GM19099 (cell line): Measurements from ENCODE around the gene FTO.

Experiments used
- POLR2A ChIP-seq: IDR thresholded peaks from 3 replicates; pipeline ENCODE4 v1.6.1; 2011; ENCODE audit warnings: low read depth; ENCODE audit not compliant: insufficient read length; ENCODE audit errors: extremely low read depth

Gene FTO

GRCh38 chr16:54077050-54077821 is 373.3 kb downstream of the FTO start:
- TF ChIP-seq POLR2A, result no peak

DNA sequence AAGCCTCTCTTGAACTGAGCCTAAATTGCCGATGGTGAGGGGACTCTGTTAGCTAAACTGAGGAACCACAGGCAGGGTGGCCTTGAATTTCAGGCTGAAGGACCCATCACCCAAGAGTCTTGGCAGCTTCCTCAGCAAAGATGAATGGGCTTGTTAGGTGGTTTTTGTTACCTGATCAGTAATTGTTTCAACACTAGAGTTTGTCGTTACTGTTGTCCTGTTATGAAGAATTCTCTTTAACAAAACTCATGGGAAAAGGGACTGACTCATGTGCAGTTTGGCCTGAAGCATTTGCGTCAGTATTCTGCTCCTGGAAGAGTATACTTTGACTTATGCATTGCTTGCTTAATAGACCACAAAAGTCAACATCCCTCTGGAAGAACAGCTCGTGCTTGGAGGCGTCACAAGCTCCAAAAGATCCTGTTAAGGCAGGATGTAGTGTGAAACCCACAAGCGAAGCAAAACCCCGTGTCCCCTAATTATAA is 376.6 kb downstream of the FTO start:
- TF ChIP-seq POLR2A, result no peak

DNA sequence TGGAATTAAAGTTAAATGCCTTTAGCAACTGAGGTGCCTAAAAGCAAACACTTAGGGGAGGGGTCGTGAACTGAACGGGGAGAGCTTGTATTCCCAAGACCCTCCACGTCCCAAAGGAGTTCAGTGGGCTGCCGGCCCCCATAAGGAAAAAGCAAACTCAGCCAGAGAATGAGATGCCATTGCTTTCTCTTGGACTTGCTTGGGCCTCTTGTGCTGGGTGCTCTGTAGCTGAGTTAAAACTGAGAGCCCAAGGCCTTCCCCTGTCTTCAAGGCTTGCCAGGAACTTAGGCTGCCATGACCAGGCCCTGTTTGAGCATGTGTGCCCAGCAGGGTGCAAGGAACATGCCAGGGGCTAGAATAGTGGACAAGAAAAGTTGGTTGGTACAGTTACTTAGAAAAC is 382.8 kb downstream of the FTO start:
- no peak for TF ChIP-seq POLR2A

DNA sequence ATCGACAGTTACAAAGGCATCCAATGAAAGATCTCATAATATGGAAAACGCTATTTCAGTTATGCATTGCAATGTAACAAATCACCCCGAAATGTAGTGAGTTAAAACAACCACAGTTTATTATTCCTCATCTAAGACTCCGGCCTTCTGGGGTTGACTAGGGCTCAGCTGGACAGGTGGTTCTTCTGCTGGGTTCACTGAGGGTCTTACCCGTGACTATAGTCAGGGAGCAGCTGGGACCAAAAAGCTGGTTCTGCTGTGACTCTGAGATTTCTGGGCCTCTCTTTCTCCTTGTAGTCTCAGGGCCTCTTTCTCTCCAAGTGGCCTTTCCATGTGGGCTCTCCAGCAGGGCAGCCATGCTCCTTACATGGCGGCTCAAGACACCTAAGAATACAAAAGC is 386.6 kb downstream of the FTO start:
- no peak for TF ChIP-seq POLR2A

- TF ChIP-seq POLR2A, result no peak
Measured at GRCh38 chr16:54093281-54093680, 389.3 kb downstream of the FTO start.

GRCh38 chr16:54094641-54095040 is 390.7 kb downstream of the FTO start:
- TF ChIP-seq POLR2A, result no peak

GRCh38 chr16:54096607-54097006 is 392.7 kb downstream of the FTO start:
- no peak for TF ChIP-seq POLR2A

DNA sequence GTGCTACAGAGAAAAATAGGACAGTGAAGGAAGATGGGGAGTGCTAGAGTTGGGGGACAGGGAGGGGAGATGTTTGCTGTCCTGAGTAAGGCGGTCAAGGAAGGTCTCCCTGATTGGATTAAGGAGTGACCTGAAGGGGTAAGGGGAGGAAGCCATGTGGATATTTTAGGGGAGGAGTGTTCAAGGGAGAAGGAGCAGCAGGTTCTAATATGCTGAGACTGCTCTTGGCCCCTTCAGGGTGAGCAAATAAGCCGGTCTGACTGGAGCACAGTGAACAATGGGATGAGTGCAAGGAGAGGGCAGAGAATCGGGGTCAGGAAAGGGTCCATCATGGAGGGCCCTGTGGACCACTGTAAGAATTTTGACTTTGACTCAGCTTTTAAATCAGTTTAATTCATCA is 393.8 kb downstream of the FTO start:
- no peak for TF ChIP-seq POLR2A

DNA sequence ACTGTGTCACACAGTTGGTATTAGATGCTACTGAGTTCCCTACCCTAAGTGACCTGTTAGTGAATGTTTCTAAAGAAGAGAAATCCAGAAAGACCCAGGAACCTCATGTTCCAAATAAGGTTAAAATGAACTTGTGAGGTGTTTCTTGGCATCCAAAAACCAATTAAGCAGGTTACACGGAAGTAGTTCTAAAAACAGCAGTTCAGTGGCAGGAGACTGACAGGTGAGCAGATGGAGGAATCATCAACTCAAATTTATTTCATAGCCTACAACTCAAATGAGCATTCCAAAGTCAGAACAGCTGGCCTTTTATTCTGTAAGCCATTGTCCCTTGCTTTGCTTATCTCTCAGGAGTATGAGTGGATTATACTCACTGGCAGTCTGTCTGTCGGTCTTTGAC is 394.3 kb downstream of the FTO start:
- TF ChIP-seq POLR2A, result no peak

DNA sequence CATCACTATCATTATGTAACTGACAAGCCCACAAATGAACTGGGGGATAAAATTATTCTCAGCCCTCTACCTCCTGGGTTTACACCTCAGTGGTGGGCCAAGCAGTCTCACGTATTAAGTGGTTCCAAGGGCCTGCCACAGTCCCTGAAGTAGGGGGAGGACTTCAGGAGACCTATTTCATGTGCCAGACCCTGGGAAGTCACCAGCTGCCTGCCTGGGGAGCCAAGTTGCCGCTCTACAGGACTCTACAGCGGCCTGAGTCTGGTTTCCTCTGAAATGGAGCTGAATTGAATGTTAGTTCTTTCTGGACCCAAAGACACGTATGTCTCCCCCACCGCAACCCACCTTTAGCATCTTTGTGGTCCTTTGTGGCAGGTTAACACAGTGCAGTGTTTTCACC is 395.7 kb downstream of the FTO start:
- TF ChIP-seq POLR2A, result no peak

DNA sequence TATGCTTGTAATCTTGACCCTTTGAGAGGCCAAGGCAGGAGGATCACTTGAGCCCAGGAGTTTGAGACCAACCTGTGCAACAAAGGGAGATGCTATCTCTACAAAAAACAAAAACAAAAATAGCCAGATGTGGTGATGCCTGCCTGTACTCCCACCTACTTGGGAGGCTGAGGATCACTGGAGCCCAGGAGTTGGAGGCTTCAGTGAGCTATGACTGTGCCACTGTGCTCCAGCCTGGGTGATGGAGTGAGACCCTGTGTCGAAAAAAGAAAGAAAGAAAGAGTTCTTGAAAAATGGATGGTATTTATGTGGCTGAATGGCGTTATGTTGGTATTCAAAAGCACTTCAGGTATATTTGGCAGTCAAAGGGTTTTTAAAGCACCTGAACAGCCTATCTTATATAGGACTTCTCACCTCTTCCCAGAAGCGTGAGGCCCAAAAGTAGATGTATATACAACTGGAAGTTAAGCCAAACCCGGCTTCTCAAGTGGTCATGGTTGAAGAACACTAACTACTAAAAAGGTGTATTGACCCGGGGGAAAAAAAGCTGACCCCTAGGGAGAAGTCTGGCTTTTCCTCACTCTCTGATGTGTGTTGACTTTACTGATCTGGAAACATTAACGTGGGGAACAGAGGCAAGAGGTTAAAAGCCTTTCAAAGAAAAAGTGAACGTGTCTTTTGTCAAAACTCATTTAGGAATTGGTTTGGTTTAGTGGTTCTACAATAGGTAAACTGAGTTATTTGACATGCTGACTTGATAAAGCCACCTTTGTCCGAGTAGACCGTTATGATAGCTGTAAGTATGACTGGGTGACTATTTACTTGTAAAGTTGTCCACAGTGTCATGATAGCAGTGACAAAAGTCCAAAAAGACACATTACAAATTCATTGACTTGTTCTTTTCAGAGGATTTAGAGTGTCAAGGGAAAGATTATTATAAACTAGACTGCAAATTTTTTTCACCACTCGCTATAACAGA is 399.2 kb downstream of the FTO start:
- TF ChIP-seq POLR2A, result no peak

DNA sequence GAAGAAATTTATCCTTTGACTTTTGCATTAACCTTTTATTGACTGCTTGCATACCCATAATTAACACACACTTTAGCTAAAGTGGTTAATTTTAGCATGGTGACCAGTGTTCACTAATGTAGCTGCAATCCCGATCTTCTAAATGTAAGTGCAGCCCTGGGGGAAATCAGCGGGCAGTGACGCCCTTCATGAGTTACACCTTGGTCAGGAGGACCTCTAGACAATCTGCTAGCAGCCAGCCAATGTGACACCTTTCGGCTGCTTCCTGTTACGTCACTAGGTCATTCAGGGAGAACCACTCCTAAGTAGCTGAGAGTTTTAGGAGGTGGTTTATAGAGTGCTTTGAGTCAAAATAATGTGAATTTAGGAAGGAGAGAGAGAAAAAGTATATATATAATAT is 402.1 kb downstream of the FTO start:
- no peak for TF ChIP-seq POLR2A

DNA sequence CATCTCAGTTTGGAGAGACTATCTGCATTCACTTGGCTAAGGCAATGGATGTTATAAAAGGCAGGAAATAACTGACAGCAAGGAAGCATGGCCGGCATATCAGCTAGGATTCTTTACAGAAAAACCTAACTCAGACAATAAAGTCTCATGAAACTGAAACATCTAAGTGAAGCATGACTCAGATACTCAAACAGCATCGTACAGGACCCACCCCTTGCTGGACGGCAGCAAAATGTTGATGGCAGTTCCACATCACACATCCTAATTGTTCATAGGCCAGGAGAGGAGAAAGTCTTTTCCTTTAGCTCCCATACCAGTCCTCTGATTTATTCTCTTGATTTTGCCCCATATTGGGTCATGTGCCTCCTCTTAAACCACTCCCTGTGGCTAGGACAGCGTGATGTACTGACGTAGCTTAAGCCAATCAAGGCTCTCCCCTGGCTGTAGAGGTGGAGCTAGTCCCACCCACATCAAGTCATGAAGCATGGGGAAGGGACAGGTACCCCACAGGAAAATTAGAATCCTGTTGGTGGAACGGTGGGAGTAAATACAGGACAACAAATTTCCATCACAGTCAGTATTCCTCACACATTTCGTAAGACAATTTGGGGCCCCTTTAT is 403.7 kb downstream of the FTO start:
- TF ChIP-seq POLR2A, result no peak

- TF ChIP-seq POLR2A, result no peak
Measured at GRCh38 chr16:54110016-54110981, 406.3 kb downstream of the FTO start.
